Effector memory CD8-positive, alpha-beta T cell (primary cell): Measurements from ENCODE around the gene ALK.

Experiments
- ATAC-seq: fragments of 150-1000 bp; cut with Tn5 transposase; replicated peaks from 2 replicates; pipeline ENCODE4 v1.10.0; 2021; ENCODE audit warnings: mild to moderate bottlenecking, moderate library complexity
- DNase-seq, 3 experiments: peaks; one replicate each; pipeline ENCODE4 v3.0.0; 2021
- H3K27ac Mint-ChIP-seq, 2 donors: one replicate each; pipeline ENCODE4 v1.8.0; 2022; ENCODE audit warnings: mild to moderate bottlenecking in 2 of 2, mixed read lengths in 2 of 2, moderate library complexity in 2 of 2
- H3K27me3 Mint-ChIP-seq, 2 donors: one replicate each; pipeline ENCODE4 v1.8.0; 2022; ENCODE audit warnings: mixed read lengths in 2 of 2
- H3K36me3 Mint-ChIP-seq: one replicate; pipeline ENCODE4 v1.8.0; 2022; ENCODE audit warnings: mild to moderate bottlenecking, moderate library complexity, mixed read lengths; ENCODE audit not compliant: insufficient read depth
- H3K4me1 Mint-ChIP-seq, 2 donors: one replicate each; pipeline ENCODE4 v1.8.0; 2022; ENCODE audit warnings: low read depth in 2 of 2, mixed read lengths in 2 of 2
- H3K4me3 Mint-ChIP-seq, 2 donors: one replicate each; pipeline ENCODE4 v1.8.0; 2022; ENCODE audit warnings: mild to moderate bottlenecking in 2 of 2, mixed read lengths in 2 of 2, moderate library complexity in 2 of 2
- H3K9me3 Mint-ChIP-seq, 2 donors: one replicate each; pipeline ENCODE4 v1.8.0; 2022; ENCODE audit warnings: mixed read lengths in 2 of 2

The ALK gene

GRCh38 chr2:29526587-29527586, 394.5 kb downstream of the ALK start:
- Mint-ChIP-seq H3K36me3 (no peaks in the 10 kb centered on the region), H3K9me3 (no peaks in the 10 kb centered on the region), H3K4me1 (peaks cover 5 to 7% of the 10 kb centered on the region in 2 donors), H3K4me3 (no peak overlapping the region), H3K27ac (no peak overlapping the region), H3K27me3 (peaks cover 27 to 58% of the 10 kb centered on the region in 2 donors)
- DNase-seq = no peak
- no peak for ATAC-seq

- peaks cover 20 to 48% of the 10 kb centered on the region in 2 donors for H3K27me3 Mint-ChIP-seq
- no peaks in the 10 kb centered on the region for H3K36me3 Mint-ChIP-seq
- H3K4me3 Mint-ChIP-seq = no peak overlapping the region
- no peak for DNase-seq
- no peak for ATAC-seq
- H3K4me1 Mint-ChIP-seq = peaks cover 5 to 7% of the 10 kb centered on the region in 2 donors
- H3K27ac Mint-ChIP-seq = no peak overlapping the region
- H3K9me3 Mint-ChIP-seq = no peaks in the 10 kb centered on the region
These were observed 395.5 kb downstream of the ALK start for GRCh38 chr2:29525921-29526320.

DNA sequence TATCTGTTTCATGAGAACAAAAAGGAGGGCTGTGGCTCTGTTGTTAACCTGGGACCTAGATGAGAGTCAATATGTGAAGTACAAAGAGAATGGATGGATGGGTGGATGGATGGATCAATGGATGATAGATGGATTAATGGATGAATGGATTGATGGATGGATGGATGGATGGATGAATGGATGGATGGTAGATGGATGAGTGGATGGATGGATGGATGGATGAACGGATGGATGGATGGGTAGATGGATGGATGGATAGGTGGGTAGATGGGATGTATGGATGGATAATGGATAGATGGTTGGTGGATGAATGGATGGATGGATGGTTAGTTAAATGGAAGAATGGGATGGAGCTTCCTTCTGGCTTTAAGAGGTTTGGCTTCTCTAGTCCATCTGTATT, 396.7 kb downstream of the ALK start:
- H3K27me3 Mint-ChIP-seq = peaks cover 22 to 47% of the 10 kb centered on the region in 2 donors
- no peak overlapping the region for H3K4me3 Mint-ChIP-seq
- no peak for ATAC-seq
- no peaks in the 10 kb centered on the region for H3K9me3 Mint-ChIP-seq
- no peaks in the 10 kb centered on the region for H3K36me3 Mint-ChIP-seq
- peaks cover 5 to 7% of the 10 kb centered on the region in 2 donors for H3K4me1 Mint-ChIP-seq
- DNase-seq = no peak
- no peak overlapping the region for H3K27ac Mint-ChIP-seq

DNA sequence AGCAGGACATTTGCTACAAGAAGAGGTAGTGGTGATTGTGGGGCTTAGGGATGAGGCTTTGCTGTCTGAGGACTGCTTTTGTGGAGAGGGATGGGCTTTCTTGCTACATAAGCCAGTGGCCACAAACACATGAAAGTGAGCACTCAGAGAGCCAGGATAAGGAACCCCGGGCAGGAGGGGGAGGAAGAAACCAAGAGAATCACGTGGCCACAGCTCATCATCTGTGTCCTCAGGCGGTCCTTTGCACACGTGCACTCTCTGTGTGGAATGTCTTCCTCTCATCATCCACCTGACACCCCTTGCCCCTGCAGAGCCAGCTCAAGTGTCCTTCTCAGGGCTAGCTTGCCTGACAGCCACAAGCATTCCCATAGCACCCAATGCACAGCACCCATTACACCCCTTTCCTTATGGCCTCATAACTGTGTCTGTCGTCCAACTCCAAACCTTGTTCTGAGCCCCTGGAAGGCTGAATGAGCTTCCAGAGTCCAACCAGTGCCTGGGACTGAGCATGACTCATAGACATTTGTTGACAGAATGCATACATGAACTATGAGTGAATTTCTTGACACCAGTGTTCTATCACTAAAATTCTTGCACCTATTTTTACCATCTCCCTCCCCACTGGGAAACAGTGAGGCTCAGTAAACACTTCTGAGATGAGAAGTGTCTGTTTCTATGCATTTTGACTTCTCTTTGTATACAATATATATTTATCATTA, 398.3 kb downstream of the ALK start:
- H3K4me3 Mint-ChIP-seq = peak overlapping the region in 1 of 2 donors; percentile 7
- H3K9me3 Mint-ChIP-seq = no peaks in the 10 kb centered on the region
- no peak overlapping the region for H3K27ac Mint-ChIP-seq
- H3K27me3 Mint-ChIP-seq = peaks cover 26 to 49% of the 10 kb centered on the region in 2 donors
- H3K36me3 Mint-ChIP-seq = no peaks in the 10 kb centered on the region
- no peak for ATAC-seq
- DNase-seq = no peak
- H3K4me1 Mint-ChIP-seq = peaks cover 5 to 7% of the 10 kb centered on the region in 2 donors

DNA sequence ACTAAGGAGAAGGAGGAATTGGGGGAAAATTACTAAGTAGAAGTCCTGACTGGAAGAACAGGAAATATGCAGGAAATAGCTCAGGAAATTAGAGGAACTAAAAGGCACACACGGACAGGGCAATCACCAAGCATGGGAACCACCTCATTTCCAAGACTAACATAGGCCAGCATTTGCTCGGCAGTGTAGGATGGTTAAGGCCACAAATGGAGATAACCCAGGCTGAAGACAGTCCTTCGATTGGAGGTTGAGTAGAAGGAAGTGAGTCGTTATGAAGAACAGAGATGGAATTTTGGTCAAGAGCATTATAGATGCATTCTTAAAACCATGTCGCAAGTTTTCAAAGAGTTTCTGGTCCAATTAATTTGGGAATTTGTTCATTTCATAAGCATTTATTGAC, 401.4 kb downstream of the ALK start:
- ATAC-seq (no peak), DNase-seq (no peak)
- H3K27ac Mint-ChIP-seq = no peak overlapping the region
- no peaks in the 10 kb centered on the region for H3K36me3 Mint-ChIP-seq
- H3K27me3 Mint-ChIP-seq = peaks cover 28 to 55% of the 10 kb centered on the region in 2 donors
- no peaks in the 10 kb centered on the region for H3K9me3 Mint-ChIP-seq
- H3K4me3 Mint-ChIP-seq = no peak overlapping the region
- H3K4me1 Mint-ChIP-seq = peaks cover 5 to 7% of the 10 kb centered on the region in 2 donors

GRCh38 chr2:29519338-29519925, 402.0 kb downstream of the ALK start:
- no peaks in the 10 kb centered on the region for H3K36me3 Mint-ChIP-seq
- no peak for DNase-seq

GRCh38 chr2:29518646-29519337, 402.6 kb downstream of the ALK start:
- Mint-ChIP-seq H3K27me3 (peaks cover 28 to 45% of the 10 kb centered on the region in 2 donors), H3K36me3 (no peaks in the 10 kb centered on the region), H3K9me3 (peaks cover 0 to 2% of the 10 kb centered on the region in 2 donors), H3K4me3 (no peak overlapping the region), H3K4me1 (peaks cover 5 to 7% of the 10 kb centered on the region in 2 donors), H3K27ac (no peak overlapping the region)
- ATAC-seq = no peak
- DNase-seq = no peak

More at GRCh38 chr2:29519338-29519925, 402.0 kb downstream of the ALK start:
- Mint-ChIP-seq H3K9me3 (peaks cover 0 to 2% of the 10 kb centered on the region in 2 donors), H3K4me3 (no peak overlapping the region), H3K27ac (no peak overlapping the region), H3K4me1 (peaks cover 5 to 7% of the 10 kb centered on the region in 2 donors), H3K27me3 (peaks cover 29 to 49% of the 10 kb centered on the region in 2 donors)
- no peak for ATAC-seq

DNA sequence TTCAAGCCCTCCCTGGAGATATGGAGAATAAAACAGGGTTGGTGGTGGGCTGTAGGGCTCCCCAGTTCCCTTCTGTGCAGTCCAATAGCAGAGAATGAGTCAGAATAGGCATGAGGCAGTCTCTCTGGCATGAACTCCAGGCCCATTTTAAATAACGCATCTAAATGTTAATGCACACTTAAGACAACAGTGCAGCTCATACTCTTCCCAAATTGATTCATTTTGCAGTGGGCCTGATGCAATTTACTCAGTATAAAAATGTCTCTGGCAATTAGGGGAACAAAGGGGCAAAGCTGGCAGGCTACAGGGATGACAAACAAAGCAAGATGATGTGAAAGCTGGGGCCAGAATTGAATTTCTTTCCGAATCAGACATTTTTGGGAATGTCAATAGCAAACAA, 403.4 kb downstream of the ALK start:
- no peaks in the 10 kb centered on the region for H3K36me3 Mint-ChIP-seq
- DNase-seq (no peak), ATAC-seq (no peak)
- H3K9me3 Mint-ChIP-seq = peaks cover 0 to 2% of the 10 kb centered on the region in 2 donors
- H3K4me3 Mint-ChIP-seq = no peak overlapping the region
- peaks cover 28 to 43% of the 10 kb centered on the region in 2 donors for H3K27me3 Mint-ChIP-seq
- H3K4me1 Mint-ChIP-seq = peaks cover 5% of the 10 kb centered on the region in 2 donors
- no peak overlapping the region for H3K27ac Mint-ChIP-seq

DNA sequence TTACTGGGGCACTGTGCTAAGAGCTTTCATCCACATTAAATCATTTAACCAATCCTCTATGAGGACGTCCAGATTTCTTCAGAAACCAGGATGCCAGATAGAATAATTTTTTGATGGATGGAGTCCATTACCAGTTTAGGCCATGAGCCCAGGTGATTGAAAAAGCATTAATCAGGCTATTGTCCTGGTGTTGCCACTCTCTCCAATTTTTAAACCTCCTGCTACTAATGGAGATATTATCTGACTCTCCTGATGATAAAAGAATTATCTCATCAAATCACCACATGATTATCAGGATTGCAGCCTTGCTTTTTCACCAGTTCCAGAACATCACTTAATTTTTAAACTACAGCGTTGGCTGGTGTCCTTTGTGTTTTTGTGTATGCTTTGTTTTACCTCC, 404.0 kb downstream of the ALK start:
- no peak for DNase-seq
- ATAC-seq = no peak
- H3K4me3 Mint-ChIP-seq = no peak overlapping the region
- no peaks in the 10 kb centered on the region for H3K36me3 Mint-ChIP-seq
- H3K27me3 Mint-ChIP-seq = peaks cover 28 to 37% of the 10 kb centered on the region in 2 donors
- peaks cover 0 to under 1% of the 10 kb centered on the region in 2 donors for H3K4me1 Mint-ChIP-seq
- peaks cover 0 to 2% of the 10 kb centered on the region in 2 donors for H3K9me3 Mint-ChIP-seq
- H3K27ac Mint-ChIP-seq = no peak overlapping the region

DNA sequence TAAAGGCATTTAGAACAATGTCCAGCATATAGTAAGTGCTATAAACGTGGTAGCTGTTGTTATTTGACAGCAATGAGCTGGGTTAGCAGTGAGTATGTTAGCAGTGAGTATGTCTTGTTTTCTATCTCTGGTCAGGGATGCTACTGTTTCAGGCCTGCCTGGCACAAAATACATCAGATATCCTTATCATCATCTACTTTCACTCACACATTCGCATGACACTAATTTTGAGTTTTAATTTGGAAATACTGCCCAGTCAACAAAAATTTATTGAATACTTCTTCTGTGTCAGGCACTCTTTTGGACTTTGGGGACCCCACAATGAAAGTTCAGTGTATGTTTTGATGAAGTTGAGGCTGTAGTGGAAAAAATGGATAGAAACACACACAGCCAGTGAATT, 404.6 kb downstream of the ALK start:
- Mint-ChIP-seq H3K36me3 (no peaks in the 10 kb centered on the region), H3K27ac (no peak overlapping the region), H3K27me3 (peaks cover 28 to 35% of the 10 kb centered on the region in 2 donors), H3K4me3 (no peak overlapping the region), H3K4me1 (no peaks in the 10 kb centered on the region), H3K9me3 (peaks cover 0 to 2% of the 10 kb centered on the region in 2 donors)
- DNase-seq (no peak), ATAC-seq (no peak)

DNA sequence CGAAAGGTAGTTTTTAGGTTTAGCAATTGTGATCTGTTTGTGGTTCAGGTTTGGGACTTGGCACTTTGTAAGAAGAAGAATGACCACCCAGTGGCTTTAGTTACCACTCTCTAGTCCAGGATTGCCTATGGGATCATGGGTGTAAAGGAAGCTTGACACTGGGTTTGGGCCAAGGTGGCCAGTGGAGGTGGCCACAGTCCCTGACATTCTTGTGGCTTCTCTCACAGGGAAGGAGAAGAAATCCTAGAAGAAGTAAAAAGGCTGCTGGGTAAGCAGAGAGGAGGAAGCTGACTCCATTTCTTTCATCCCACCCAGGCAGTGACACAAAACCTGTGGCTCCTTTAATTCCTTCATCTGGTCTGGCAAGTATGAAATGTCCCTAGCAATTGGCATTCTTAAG, 411.5 kb downstream of the ALK start:
- Mint-ChIP-seq H3K9me3 (peaks cover 0 to 2% of the 10 kb centered on the region in 2 donors), H3K4me3 (no peak overlapping the region), H3K27ac (no peak overlapping the region), H3K4me1 (no peaks in the 10 kb centered on the region), H3K36me3 (peaks cover 2% of the 10 kb centered on the region), H3K27me3 (peaks cover 8 to 19% of the 10 kb centered on the region in 2 donors)
- DNase-seq (no peak), ATAC-seq (no peak)

DNA sequence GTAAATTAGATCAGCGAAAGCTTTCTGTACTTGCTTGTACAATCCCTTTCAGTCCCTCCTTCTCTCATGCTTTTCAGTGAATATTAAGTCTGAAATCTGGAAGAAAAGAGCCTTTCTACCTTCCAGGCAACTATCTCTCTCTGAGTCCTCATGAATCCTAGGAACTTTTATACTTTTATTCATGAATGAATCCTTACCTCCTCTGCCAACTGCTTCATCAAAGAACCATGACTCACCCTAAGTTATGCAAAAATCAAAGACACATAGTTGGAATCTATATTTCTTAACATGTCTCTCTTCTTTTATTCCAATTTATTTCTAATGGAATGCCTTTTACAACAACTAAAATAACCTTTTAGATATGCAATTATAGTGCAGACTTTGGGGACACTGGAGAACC, 412.0 kb downstream of the ALK start:
- H3K4me1 Mint-ChIP-seq = no peaks in the 10 kb centered on the region
- no peaks in the 10 kb centered on the region for H3K9me3 Mint-ChIP-seq
- H3K27ac Mint-ChIP-seq = no peak overlapping the region
- DNase-seq = no peak
- no peak for ATAC-seq
- H3K27me3 Mint-ChIP-seq = peaks cover 8 to 24% of the 10 kb centered on the region in 2 donors
- H3K36me3 Mint-ChIP-seq = peaks cover 2% of the 10 kb centered on the region
- H3K4me3 Mint-ChIP-seq = no peak overlapping the region

GRCh38 chr2:29504746-29505145, 416.6 kb downstream of the ALK start:
- peaks cover under 1% of the 10 kb centered on the region for H3K36me3 Mint-ChIP-seq
- ATAC-seq (no peak), DNase-seq (no peak)
- no peaks in the 10 kb centered on the region for H3K9me3 Mint-ChIP-seq
- no peaks in the 10 kb centered on the region for H3K4me1 Mint-ChIP-seq
- H3K4me3 Mint-ChIP-seq = no peak overlapping the region
- H3K27ac Mint-ChIP-seq = no peak overlapping the region
- peaks cover 21 to 38% of the 10 kb centered on the region in 2 donors for H3K27me3 Mint-ChIP-seq
